WTC11 (cell line): Measurements from ENCODE around the gene SRR.

Source experiments
- ATF1 ChIP-seq: sonication (generic); formaldehyde crosslinking; IDR thresholded peaks from 2 replicates; pipeline ENCODE4 v1.8.1; 2023; ENCODE audit warnings: mild to moderate bottlenecking, moderate library complexity, missing genetic modification reagents
- CREB1 ChIP-seq: sonication (generic); formaldehyde crosslinking; IDR thresholded peaks from 2 replicates; pipeline ENCODE4 v1.8.0; 2023; ENCODE audit warnings: mild to moderate bottlenecking, missing genetic modification reagents
- CTCF ChIP-seq: fragments of 200-600 bp; IDR thresholded peaks from 2 replicates; pipeline ENCODE4 v1.8.0; 2022; ENCODE audit warnings: antibody characterized with exemption
- ESRRA ChIP-seq: sonication (generic); formaldehyde crosslinking; IDR thresholded peaks from 2 replicates; pipeline ENCODE4 v1.8.1; 2022; ENCODE audit warnings: mild to moderate bottlenecking, missing genetic modification reagents, borderline replicate concordance
- IRF2 ChIP-seq: sonication (generic); formaldehyde crosslinking; IDR thresholded peaks from 2 replicates; pipeline ENCODE4 v1.8.0; 2022; ENCODE audit warnings: low read depth, missing genetic modification reagents, borderline replicate concordance
- PREB ChIP-seq: sonication (generic); formaldehyde crosslinking; IDR thresholded peaks from 2 replicates; pipeline ENCODE4 v1.8.1; 2022; ENCODE audit warnings: mild to moderate bottlenecking, missing genetic modification reagents, moderate library complexity, borderline replicate concordance
- PRRX2 ChIP-seq: fragments of 250-450 bp; sonication (Bioruptor Pico); IDR thresholded peaks from 2 replicates; pipeline ENCODE4 v1.8.0; 2021; ENCODE audit warnings: mild to moderate bottlenecking
- SMAD3 ChIP-seq: sonication (generic); formaldehyde crosslinking; IDR thresholded peaks from 2 replicates; pipeline ENCODE4 v1.8.0; 2022; ENCODE audit warnings: missing genetic modification reagents, mild to moderate bottlenecking, borderline replicate concordance
- SP1 ChIP-seq: sonication (generic); formaldehyde crosslinking; conservative IDR thresholded peaks from 2 replicates; pipeline ENCODE4 v1.8.1; 2022; ENCODE audit warnings: missing genetic modification reagents
- ZNF219 ChIP-seq: sonication (generic); formaldehyde crosslinking; IDR thresholded peaks from 2 replicates; pipeline ENCODE4 v1.8.0; 2023; ENCODE audit warnings: missing genetic modification reagents, mild to moderate bottlenecking, borderline replicate concordance
- ZNF317 ChIP-seq: sonication (generic); formaldehyde crosslinking; IDR thresholded peaks from 2 replicates; pipeline ENCODE4 v1.8.1; 2023; ENCODE audit warnings: low read depth, mild to moderate bottlenecking, moderate library complexity, missing genetic modification reagents, borderline replicate concordance
- TF ChIP-seq, protein P1 (sequence below): sonication (generic); formaldehyde crosslinking; IDR thresholded peaks from 2 replicates; pipeline ENCODE4 v1.8.1; 2023; ENCODE audit warnings: mild to moderate bottlenecking, missing genetic modification reagents, moderate library complexity
- TF ChIP-seq, protein P2 (sequence below): sonication (generic); formaldehyde crosslinking; IDR thresholded peaks from 2 replicates; pipeline ENCODE4 v1.8.1; 2023; ENCODE audit warnings: mild to moderate bottlenecking, missing genetic modification reagents, moderate library complexity

- no peak for TF ChIP-seq CTCF
- TF ChIP-seq, protein P1, sequence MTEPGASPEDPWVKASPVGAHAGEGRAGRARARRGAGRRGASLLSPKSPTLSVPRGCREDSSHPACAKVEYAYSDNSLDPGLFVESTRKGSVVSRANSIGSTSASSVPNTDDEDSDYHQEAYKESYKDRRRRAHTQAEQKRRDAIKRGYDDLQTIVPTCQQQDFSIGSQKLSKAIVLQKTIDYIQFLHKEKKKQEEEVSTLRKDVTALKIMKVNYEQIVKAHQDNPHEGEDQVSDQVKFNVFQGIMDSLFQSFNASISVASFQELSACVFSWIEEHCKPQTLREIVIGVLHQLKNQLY (CRISPR knock-in tag) = no peak
- no peak for TF ChIP-seq ESRRA (CRISPR knock-in tag)
- no peak for TF ChIP-seq SP1 (CRISPR knock-in tag)
- no peak for TF ChIP-seq CREB1 (CRISPR knock-in tag)
- TF ChIP-seq PREB = no peak
- no peak for TF ChIP-seq ZNF317
- TF ChIP-seq IRF2 (CRISPR knock-in tag) = no peak
- TF ChIP-seq, protein P2, sequence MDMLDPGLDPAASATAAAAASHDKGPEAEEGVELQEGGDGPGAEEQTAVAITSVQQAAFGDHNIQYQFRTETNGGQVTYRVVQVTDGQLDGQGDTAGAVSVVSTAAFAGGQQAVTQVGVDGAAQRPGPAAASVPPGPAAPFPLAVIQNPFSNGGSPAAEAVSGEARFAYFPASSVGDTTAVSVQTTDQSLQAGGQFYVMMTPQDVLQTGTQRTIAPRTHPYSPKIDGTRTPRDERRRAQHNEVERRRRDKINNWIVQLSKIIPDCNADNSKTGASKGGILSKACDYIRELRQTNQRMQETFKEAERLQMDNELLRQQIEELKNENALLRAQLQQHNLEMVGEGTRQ (CRISPR knock-in tag) = no peak
- no peak for TF ChIP-seq PRRX2
- TF ChIP-seq ATF1 (CRISPR knock-in tag) = no peak
- no peak for TF ChIP-seq ZNF219 (CRISPR knock-in tag)
- TF ChIP-seq SMAD3 = no peak
These were observed 4.6 kb upstream of the SRR start for GRCh38 chr17:2299136-2299535.
